K562 (cell line): ENCODE data around the gene AMDHD2. TPM values are rescaled to one million over a fixed set of nuclear protein-coding genes. Genes with fewer than 3 reads are reported as not detected.
A peak's percentile ranks its signal among the peaks of the same experiment; 100 is the strongest.

Experiments
- CBX1 ChIP-seq: sonication (generic); IDR thresholded peaks from 2 replicates; pipeline ENCODE4 v1.6.1; 2016; ENCODE audit warnings: antibody characterized with exemption, low read depth, mild to moderate bottlenecking
- CC2D1A ChIP-seq: fragments of 450-650 bp; IDR thresholded peaks from 2 replicates; pipeline ENCODE4 v1.6.1; 2017; ENCODE audit warnings: mild to moderate bottlenecking
- CREM ChIP-seq: IDR thresholded peaks from 2 replicates; pipeline ENCODE4 v1.6.1; 2014; ENCODE audit warnings: antibody characterized with exemption, low read depth
- FOXM1 ChIP-seq, 2 experiments: fragments of 450-650 bp in 1 of 2; sonication (generic) in 1 of 2; formaldehyde crosslinking in 1 of 2; IDR thresholded peaks; 2 replicates each; pipeline versions ENCODE4 v1.6.1 to v1.9.0; 2017 to 2022; ENCODE audit warnings: low read depth in 2 of 2, mild to moderate bottlenecking in 2 of 2, missing genetic modification reagents in 1 of 2, moderate library complexity in 1 of 2
- HDGF ChIP-seq: fragments of 450-650 bp; IDR thresholded peaks from 2 replicates; pipeline ENCODE4 v1.6.1; 2016
- RAD21 ChIP-seq, 2 experiments: fragments of 250-450 bp in 1 of 2; fragments of 450-650 bp in 1 of 2; sonication (Bioruptor Pico) in 1 of 2; formaldehyde crosslinking in 1 of 2; IDR thresholded peaks in 1 of 2; conservative IDR thresholded peaks in 1 of 2; 2 replicates each; pipeline versions ENCODE4 v1.4.0 to v1.8.0; 2020 to 2022; ENCODE audit warnings: mild to moderate bottlenecking in 2 of 2, moderate library complexity in 1 of 2
- SMC3 ChIP-seq: conservative IDR thresholded peaks from 2 replicates; pipeline ENCODE4 v1.6.1; 2011; ENCODE audit warnings: low read depth, low read length, improper control_type of control experiment; ENCODE audit not compliant: insufficient read depth
- THRA ChIP-seq: fragments of 450-650 bp; IDR thresholded peaks from 2 replicates; pipeline ENCODE4 v1.6.1; 2017; ENCODE audit warnings: mild to moderate bottlenecking, moderate library complexity
- ZBTB7A ChIP-seq: IDR thresholded peaks from 2 replicates; pipeline ENCODE4 v1.6.1; 2011; ENCODE audit warnings: low read depth, mild to moderate bottlenecking, low read length, moderate library complexity, borderline replicate concordance; ENCODE audit not compliant: control insufficient read depth
- ZFX ChIP-seq: sonication (generic); formaldehyde crosslinking; IDR thresholded peaks from 2 replicates; pipeline ENCODE4 v1.8.0; 2022; ENCODE audit warnings: mild to moderate bottlenecking, missing genetic modification reagents, moderate library complexity
- polyA plus RNA-seq, 8 experiments: library from polyadenylated mRNA; depleted of rRNA in 4 of 8; stranded (reverse) in 5 of 8; unstranded in 3 of 8; fragments of >200 nt; fragmentation: Nextera tagmentation in 2 of 8; fragmentation: Illumina TruSeq in 1 of 8; extraction: Ambion mirVana in 2 of 8; extraction: Trizol in 1 of 8; gene quantifications; 2 replicates each; pipeline versions ENCODE4 v1.2.1 to v1.2.3, GENCODE V29; 2011 to 2014; ENCODE audit warnings: inconsistent platforms in 1 of 8, missing spikeins in 1 of 8
- total RNA-seq, 7 experiments: library from RNA; depleted of rRNA in 6 of 7; stranded (reverse); fragments of >200 nt in 6 of 7; fragmentation: Illumina TruSeq in 2 of 7; extraction: Trizol in 2 of 7; gene quantifications; 2 replicates each; pipeline versions ENCODE4 v1.2.1 to v1.2.3, GENCODE V29; 2011 to 2021; ENCODE audit warnings: low replicate concordance in 1 of 7
- TF ChIP-seq, protein P1 (sequence below), 2 experiments: IDR thresholded peaks; 2 replicates each; pipeline ENCODE4 v1.6.1; 2012; ENCODE audit warnings: improper control_type of control experiment in 2 of 2, low read depth in 2 of 2, low read length in 2 of 2, borderline replicate concordance in 1 of 2
- TF ChIP-seq, protein P2 (sequence below): fragments of 450-650 bp; formaldehyde crosslinking; IDR thresholded peaks from 2 replicates; pipeline ENCODE4 v1.4.0; 2020; ENCODE audit warnings: mild to moderate bottlenecking, moderate library complexity
- TF ChIP-seq, protein P3 (sequence below): fragments of 250-450 bp; sonication (Bioruptor Pico); IDR thresholded peaks from 2 replicates; pipeline ENCODE4 v1.5.0; 2021; ENCODE audit warnings: mild to moderate bottlenecking, moderate library complexity
- TF ChIP-seq, protein P4 (sequence below), 2 experiments: fragments of 450-650 bp; IDR thresholded peaks; 2 replicates each; pipeline ENCODE4 v1.6.1; 2016

AMDHD2 gene
- total and polyA plus RNA-seq, 9 of the 15 experiments (the other 6 are each of a cell fraction or from before 2014, with no cell fraction given) = 0.38 to 56.9 (median 18.3) TPM; not detected in 1

DNA sequence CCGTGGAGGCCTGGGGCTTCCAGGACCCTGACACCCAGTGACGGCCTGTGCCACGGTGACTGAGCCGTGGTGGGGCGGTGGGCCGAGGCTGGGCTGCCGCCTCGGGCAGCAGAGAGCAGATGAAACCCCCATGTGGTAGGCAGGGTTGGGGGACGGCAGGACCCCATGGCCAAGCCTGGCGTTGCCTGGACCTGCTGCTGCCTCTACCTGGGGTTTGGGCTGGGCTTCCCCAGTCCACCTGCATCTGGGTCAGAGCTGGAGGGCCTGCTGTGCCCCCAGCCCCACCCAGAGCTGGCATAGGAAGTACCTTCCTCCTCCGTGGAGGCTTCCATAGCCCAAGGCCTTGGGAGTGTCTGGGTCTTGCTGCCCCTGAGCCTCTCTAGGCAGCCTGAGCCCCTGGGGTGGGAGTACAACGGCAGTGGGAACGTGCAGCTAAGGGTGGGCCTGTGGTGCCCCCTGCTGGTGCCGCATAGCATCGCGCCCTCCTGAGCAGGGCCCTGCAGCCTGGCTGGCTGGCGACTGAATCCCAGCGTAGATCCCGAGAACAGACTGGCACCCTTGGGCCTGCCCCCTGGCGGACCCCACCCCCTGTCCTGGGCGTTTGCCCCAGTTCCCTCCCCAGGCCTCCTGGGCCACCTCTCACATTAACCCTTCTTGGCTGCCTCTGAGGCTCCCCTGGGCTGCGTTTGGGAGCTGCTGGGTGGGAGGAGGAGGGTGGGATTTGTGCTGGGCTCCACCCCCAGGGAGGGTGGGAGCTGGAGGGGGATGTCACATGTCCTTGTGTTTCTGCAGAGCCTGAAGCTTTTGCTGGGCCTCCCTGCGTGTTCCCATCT is 19.0 kb upstream of the AMDHD2 start (continued):
- TF ChIP-seq RAD21 (CRISPR knock-in tag; conservative IDR thresholded peaks at IDR 0.05 in 1 of 2, IDR thresholded peaks at IDR 0.05 in 1 of 2) (peak; percentile 91 to 93), ZFX (CRISPR knock-in tag) (peak; percentile 64), CREM (peak; percentile 48; the same call in 1 of the 2 replicates), FOXM1 (IDR thresholded peaks at IDR 0.05; ENCODE audit: low read depth) (no peak), FOXM1 (CRISPR knock-in tag; IDR thresholded peaks at IDR 0.05; ENCODE audit: low read depth) (no peak), THRA (no peak), ZBTB7A (peak; percentile 91), SMC3 (peak; percentile 87), HDGF (0 out of 2 replicates have a peak, but pooled peaks have one; percentile 84), CBX1 (peak; percentile 38; the same call in 1 of the 2 replicates), CC2D1A (peak; percentile 58; the same call in 1 of the 2 replicates)
- TF ChIP-seq, protein P1, sequence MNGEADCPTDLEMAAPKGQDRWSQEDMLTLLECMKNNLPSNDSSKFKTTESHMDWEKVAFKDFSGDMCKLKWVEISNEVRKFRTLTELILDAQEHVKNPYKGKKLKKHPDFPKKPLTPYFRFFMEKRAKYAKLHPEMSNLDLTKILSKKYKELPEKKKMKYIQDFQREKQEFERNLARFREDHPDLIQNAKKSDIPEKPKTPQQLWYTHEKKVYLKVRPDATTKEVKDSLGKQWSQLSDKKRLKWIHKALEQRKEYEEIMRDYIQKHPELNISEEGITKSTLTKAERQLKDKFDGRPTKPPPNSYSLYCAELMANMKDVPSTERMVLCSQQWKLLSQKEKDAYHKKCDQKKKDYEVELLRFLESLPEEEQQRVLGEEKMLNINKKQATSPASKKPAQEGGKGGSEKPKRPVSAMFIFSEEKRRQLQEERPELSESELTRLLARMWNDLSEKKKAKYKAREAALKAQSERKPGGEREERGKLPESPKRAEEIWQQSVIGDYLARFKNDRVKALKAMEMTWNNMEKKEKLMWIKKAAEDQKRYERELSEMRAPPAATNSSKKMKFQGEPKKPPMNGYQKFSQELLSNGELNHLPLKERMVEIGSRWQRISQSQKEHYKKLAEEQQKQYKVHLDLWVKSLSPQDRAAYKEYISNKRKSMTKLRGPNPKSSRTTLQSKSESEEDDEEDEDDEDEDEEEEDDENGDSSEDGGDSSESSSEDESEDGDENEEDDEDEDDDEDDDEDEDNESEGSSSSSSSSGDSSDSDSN (IDR thresholded peaks at IDR 0.05; ENCODE audit: borderline replicate concordance in 1 of 2, low read depth in 2 of 2, low read length in 2 of 2) = 0 out of 4 replicates have a peak, but pooled peaks of 1 of the 2 experiments have one; percentile 61
- TF ChIP-seq, protein P2, sequence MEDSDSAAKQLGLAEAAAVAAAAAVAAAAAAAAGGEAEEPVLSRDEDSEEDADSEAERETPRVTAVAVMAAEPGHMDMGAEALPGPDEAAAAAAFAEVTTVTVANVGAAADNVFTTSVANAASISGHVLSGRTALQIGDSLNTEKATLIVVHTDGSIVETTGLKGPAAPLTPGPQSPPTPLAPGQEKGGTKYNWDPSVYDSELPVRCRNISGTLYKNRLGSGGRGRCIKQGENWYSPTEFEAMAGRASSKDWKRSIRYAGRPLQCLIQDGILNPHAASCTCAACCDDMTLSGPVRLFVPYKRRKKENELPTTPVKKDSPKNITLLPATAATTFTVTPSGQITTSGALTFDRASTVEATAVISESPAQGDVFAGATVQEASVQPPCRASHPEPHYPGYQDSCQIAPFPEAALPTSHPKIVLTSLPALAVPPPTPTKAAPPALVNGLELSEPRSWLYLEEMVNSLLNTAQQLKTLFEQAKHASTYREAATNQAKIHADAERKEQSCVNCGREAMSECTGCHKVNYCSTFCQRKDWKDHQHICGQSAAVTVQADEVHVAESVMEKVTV (CRISPR knock-in tag) = peak; percentile 74
- TF ChIP-seq, protein P3, sequence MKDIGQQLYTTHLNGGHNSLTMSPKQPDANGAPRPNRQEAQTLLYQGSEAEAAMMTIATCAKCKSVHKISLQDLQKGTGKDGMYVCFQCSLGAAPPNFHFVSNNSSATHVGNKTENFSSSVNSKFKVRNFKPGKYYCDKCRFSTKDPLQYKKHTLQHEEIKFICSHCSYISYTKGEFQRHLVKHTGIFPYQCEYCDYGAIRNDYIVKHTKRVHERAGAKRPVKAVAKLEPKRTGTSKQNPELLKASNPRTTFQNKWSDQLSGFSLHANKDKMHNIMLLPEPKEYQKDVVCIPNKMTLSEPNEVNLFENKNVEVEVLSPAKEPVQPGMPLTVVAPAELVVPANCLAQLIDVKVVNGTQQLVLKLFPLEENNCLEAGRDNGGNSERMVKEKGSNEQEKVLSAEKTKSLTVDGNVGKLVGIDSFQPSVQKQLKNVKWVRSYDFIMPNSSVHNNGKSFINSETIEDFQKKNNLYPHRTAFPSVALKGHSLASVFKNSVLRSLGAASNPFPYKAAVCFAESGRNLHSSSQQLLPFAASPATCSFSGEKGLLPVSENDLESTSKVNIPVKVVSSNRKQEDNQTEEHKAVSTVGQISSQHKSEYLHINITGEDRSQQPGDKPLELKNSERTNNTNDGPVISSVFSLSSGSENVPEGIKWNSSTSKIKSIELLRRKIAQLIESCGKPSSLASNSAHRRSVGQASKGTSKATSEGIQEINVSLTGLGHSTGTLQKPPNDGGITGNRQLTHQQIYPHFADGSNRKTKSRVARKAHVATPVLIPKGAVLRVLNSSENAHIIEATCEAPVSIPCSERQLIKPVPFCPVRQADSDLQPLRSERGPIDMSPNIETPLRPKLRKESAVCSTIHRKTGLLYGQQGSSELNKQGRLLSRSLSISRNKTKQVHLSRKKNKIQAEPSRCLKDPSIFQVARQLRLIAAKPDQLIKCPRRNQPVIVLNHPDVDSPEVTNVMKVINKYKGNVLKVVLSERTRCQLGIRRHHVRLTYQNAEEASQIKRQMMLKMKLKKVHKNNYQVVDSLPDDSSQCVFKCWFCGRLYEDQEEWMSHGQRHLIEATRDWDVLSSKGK (CRISPR knock-in tag) = no peak
- TF ChIP-seq, protein P4, sequence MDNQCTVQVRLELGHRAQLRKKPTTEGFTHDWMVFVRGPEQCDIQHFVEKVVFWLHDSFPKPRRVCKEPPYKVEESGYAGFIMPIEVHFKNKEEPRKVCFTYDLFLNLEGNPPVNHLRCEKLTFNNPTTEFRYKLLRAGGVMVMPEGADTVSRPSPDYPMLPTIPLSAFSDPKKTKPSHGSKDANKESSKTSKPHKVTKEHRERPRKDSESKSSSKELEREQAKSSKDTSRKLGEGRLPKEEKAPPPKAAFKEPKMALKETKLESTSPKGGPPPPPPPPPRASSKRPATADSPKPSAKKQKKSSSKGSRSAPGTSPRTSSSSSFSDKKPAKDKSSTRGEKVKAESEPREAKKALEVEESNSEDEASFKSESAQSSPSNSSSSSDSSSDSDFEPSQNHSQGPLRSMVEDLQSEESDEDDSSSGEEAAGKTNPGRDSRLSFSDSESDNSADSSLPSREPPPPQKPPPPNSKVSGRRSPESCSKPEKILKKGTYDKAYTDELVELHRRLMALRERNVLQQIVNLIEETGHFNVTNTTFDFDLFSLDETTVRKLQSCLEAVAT (IDR thresholded peaks at IDR 0.05) = 0 out of 4 replicates have a peak, but pooled peaks of 1 of the 2 experiments have one; percentile 1
